GM18909 (cell line): ENCODE data around the gene P2RY8.
"Not testable (repeated sequence)": the region's sequence is repeated elsewhere in the genome, so short reads cannot be mapped to it uniquely, and the experiment has no call there.

Source experiments
- ATAC-seq: cut with Tn5 transposase; IDR thresholded peaks from one replicate; pipeline ENCODE4 v1.9.1; 2021; ENCODE audit warnings: mild to moderate bottlenecking; ENCODE audit not compliant: unreplicated experiment, poor library complexity

The P2RY8 gene

DNA sequence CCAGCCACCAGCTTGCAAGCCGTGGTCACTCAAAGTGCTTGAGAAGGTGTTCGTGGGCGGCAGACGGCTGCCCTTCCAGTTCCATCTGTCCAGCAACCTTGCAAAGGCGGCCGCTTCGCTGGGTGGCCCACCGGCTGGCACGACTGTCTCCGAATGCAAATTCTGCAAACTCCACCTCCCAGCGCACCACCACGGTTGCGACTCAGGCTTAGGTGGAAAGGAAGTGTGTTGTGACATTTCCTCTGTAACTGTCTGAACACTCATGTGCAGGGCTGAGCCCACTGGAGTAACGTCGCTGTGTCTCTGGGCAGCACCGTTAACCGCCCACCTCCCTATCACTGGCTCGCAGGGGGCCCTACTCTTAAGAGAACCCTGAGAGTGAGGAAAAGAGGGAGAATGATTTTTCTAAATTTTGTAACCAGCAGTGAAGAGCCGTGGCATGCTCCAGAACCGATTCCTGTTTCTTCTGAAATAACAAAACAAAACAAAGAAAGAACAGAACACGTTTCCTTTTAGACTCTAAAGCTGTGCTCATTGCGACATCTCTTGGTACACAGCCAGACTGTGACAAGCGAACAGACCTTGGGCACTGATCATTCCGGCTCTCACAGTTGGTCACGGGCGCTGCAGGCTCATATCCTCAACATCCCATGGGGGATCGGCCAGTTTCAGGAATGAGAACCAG lies at the start of gene P2RY8:
TSS of gene P2RY8 (minus strand) at position 155 of the 685 bp plus-strand sequence. CDS start 70,627 bp downstream, outside the sequence.
- ATAC-seq, result peak; percentile 68

DNA sequence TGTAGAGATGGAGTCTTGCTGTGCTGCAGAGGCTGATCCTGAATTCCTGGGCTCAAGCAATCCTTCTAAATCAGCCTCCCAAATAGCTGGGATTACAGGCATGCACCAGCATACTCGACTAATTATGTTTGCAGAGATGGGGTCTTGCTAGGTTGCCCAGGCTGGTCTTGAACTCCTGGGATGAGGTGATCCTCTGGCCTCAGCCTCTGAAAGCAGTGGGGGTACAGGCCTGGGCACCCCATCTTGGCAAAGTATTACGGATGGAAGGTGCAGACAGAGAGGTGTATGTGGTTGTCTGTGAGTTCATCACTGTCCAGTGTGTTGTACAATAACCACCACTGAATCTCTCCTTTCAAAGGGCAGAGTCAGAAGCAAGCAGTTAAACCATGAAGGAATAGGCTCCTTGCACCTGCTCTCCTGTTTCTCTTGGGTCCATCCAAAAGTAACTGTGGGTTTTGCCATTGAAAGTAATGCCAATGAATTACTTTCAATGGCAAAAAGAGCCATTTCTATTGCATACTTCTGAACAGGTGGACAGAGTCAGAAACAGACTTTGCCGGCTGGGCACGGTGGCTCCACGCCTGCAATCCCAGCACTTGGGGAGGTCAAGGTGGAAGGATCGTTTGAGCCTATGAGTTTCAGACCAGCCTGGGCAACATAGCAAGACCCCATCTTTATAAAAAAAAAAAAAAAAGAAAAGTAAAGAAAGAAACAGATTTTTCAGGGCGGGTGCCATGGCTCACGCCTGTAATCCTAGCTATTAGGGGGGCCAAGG lies 47.4 kb upstream of the P2RY8 start:
- ATAC-seq, result no peak

DNA sequence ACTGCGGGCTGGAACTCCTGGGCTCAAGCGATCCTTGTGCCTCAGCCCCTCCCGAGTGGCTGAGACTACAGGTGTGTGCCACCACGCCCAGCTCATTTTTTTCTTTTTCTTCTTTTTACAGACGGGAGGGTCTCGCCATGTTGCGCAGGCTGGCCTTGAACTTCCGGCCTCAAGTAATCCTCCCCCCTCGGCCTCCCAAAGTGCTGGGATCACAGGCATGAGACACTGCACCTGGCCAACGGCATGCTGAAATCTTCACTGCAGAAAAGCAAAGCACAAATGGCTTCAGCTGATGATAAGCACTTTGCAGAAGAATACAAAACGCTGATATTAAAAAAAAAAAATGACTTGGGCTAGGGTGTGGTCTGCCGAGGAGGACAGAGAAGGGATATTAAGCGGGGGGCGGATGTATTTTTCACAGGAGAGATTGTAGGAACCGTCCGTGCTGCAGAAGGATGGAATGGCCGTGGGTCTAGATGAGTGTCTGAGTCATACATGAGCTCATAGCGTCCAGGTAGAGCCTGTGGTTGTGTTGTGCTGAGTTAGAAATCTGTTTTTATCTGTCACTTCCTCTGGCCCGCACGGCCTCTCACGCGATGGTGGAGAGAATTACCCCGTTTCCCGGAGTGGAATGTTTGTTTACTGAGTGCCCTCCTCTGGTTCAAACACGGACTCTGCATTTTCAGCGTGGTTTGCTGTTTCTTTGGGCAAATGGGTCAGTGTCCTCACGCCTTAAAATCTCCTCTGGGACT lies 45.9 kb upstream of the P2RY8 start:
- ATAC-seq, result peak; percentile 84

DNA sequence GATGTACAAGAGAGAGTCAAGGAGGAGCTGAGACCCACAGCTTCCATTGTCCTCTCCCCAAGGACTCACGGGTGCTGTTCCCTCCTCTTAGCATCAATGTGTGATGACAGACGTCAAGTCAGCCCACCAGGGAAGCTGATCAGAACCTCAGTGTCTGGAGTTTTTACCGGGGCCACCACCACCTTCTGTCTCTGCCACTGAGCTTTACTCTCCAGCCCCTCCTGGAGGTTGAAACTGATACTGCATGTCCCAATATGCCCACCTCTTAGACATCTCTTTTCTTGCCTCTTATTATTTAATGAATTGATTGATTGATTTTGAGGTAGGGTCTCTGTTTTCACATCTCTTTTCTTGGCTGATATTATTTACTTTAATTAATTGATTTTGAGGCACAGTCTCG lies 44.1 kb upstream of the P2RY8 start:
- no peak for ATAC-seq

DNA sequence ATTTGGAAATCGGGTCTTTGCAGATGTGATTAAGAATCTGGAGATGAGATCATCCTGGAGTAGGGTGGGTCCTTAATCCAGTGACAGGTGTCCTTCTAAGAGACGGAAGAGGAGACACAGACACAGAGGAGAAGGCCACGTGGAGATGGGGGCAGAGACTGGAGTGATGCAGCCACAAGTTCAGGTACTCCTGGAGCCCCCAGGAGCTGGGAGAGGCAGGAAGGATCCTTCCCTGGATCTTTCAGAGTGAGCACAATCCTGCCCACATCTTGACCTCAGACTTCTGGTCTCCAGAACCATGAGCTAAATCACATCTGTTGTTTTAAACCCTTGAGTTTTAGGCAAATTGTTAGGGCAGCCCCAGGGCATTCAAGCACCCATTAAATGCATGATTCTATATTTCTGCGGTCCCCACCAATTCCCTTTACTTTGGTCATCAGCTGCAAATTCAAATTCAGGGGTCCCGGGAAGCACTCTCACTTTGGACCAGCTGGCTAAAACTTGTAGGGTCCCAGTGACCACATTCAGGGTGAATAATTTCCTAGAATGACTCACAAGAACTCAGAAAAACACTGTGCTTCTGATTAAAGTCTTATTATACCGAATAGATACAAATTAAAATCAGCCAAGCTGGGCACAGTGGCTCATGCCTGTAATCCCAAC lies 41.7 kb upstream of the P2RY8 start:
- ATAC-seq, result no peak

DNA sequence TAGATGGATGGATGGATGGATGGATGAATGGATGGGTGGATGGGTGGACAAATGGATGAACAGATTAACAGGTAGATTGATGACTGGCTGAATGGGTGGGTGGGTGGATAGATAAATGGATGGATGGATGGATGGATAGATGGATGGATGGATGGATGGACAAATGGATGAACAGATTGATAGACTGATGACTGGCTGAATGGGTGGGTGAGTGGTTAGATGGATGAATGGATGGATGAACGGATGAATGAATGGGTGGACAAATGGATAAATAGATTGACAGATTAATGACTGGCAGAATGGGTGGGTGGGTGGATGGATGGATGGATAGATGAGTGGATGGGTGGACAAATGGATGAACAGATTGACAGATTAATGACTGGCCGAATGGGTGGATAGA lies 40.9 kb upstream of the P2RY8 start:
- no peak for ATAC-seq

DNA sequence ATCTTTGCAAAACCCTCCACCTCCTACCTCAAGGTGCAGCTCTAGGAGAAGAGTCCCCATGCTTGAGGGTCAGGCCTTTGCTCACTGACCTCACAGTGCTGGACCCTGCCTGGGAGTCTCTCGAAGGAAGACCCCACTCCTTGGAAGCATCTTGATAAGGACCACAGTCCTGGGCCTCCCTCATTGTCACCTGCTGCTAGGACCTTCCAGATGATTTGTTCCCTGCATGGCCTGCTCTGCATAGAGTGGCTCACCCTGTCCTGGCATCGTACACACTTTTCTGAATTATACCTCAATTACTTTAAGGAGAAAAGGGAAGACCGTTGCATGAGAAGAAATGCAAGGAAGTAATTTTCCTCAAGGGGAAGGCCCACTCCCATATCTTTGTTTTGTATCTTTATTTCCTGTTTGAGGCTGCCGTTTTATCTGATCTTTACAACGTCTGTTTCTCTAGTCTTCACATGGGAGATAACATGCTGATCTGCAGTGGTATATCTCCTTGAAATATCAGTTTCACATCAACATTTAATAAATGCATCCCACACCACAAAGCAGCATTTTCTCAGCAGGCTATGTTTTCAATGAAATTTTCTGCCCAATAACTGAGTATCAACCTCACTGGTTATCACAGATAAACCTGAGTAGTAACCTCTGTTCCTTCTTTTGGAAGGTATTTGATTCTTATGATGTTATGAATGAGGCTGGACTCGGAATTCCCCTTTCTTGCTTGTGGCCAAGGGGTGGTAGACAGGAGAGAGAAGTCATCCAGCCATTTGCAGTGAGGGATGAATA lies 39.4 kb upstream of the P2RY8 start:
- no peak for ATAC-seq

DNA sequence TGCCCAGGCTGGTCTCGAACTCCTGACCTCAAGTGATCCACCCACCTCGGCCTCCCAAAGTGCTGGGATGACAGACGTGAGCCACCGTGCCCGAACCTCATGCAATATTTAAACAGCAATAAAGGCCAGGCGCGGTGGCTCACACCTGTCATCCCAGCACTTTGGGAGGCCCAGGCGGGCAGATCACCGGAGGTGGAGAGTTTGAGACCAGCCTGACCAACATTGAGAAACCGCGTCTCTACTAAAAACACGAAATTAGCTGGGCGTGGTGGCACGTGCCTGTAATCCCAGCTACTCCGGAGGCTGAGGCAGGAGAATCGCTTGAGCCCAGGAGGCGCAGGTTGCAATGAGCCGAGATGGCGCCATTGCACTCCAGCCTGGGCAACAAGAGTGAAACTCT lies 37.2 kb upstream of the P2RY8 start:
- not testable (repeated sequence) for ATAC-seq

DNA sequence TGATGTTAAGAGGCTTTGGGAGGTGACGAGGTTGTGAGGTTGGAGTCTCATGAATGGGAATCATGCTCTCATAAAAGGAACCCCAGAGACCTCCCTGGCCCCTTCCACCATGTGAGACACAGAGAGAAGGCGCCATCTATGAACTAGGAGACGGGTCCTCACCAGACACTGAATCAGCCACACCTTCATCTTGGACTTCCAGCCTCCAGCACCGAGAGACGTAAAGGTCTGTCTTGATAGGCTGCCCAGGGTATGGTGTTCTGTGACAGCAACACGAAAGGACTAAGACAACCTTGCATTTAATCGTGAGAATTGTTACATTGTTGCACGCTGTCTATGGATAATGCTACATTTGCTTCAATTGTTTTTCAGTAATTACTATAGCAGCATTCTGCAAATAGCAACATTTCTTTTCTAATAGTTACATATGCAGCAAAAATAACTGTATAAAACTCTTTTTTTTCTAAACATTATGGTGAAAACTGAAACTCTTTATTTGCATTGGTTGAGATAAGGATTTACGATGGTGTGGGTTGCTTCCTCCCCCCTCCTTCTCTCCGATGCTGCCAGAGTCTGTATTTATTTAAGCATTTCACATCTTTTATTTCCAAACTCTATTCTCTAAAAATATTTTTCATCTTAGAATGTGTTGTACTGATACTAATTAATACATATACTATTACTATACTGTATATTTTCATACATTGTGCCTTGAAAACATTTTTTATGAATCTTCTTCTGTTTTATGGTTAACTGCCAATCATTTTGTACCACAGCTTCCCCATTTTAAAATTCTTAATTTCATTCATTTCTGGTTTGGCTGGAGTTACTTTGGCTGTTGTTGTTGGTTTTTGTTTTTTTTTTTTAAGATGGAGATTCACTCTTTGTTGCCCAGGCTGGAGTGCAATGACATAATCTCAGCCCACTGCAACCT lies 28.0 kb upstream of the P2RY8 start:
- ATAC-seq, result no peak

DNA sequence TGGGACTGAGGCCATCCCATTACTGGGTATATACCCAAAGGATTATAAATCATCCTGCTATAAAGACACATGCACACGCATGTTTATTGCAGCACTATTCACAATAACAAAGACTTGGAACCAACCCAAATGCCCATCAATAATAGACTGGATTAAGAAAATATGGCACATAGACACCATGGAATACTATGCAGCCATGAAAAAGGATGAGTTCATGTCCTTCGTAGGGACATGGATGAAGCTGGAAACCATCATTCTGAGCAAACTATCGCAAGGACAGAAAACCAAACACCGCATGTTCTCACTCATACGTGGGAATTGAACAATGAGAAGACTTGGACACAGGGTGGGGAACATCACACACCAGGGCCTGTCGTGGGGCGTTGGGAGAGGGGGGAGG lies 27.1 kb upstream of the P2RY8 start:
- not testable (repeated sequence) for ATAC-seq

DNA sequence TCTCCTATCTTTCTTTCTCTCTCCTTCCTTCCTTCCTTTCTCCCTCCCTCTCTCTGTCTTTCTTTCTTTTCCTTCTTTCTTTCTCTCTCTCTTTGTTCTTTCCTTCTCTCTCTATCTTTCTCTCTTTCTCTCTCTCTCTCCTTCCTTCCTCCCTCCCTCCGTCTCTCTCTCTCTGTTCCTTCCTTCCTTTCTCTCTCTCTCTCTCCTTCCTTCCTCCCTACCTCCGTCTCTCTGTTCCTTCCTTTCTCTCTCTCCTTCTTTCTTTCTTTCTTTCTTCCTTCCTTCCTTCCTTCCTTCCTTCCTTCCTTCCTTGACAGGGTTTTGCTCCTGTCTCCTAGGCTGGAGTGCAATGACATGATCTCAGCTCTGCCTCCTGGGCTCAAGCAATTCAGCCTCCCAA lies 24.2 kb upstream of the P2RY8 start:
- no peak for ATAC-seq

GRCh38 chrX:1558761-1559468 lies 21.9 kb upstream of the P2RY8 start:
- ATAC-seq, result no peak

DNA sequence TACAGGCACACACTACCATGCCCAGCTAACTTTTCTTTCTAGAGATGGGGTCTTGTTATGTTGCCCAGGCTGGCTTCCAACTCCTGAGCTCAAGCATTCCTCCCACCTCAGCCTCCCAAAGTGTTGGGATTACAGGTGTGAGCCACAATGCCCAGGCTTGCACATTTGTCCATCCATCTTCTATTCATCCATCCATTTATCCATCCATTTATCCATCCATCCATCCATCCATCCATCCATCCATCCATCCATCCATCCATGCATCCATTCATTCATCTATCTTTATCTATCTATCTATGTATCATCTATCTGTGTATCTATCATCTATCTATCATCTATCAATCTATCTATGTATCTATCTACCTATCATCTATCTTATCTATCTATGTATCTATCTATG lies 20.5 kb upstream of the P2RY8 start:
- ATAC-seq, result not testable (repeated sequence)

DNA sequence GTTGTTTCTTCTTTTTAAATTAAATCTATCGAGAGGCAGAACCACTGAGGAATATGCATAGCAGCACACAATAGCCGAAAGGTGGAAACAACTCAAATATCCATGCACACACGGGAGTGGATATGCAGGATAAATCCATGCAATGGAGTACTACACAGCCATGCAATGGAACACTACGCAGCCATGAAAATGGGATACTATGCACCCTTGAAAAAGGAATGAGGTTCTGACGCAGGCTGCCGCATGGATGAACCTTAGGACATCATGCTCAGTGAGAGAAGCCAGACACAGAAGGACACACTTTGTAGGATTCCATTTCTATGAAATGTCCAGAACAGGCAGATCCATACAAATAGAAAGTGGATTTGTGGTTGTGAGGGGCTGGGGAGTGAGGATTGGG lies 18.4 kb upstream of the P2RY8 start:
- no peak for ATAC-seq

GRCh38 chrX:1554469-1555210 lies 17.7 kb upstream of the P2RY8 start:
- no peak for ATAC-seq

DNA sequence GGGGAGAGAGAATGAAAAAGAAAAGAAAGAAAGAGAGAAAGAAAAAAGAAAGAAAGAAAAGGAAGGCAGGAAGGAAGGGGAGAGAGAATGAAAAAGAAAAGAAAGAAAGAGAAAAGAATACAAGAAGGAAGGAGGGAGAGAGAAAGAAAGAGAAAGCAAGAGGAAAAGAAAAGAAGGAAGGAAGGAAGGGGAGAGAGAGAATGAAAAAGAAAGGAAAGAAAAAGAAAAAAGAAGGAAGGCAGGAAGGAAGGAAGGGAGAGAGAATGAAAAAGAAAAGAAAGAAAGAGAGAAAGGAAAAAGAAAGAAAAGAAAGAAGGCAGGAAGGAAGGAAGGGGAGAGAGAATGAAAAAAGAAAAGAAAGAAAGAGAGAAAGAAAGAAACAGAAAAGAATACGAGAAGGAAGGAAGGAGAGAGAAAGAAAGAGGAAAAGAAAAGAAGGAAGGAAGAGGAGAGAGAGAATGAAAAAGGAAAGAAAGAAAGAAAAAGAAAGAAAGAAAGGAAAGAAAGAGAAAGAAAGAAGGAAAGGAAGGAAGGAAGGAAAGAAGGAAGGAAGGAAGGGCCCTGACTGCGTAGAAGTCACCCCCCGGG lies 15.1 kb upstream of the P2RY8 start:
- ATAC-seq, result no peak

DNA sequence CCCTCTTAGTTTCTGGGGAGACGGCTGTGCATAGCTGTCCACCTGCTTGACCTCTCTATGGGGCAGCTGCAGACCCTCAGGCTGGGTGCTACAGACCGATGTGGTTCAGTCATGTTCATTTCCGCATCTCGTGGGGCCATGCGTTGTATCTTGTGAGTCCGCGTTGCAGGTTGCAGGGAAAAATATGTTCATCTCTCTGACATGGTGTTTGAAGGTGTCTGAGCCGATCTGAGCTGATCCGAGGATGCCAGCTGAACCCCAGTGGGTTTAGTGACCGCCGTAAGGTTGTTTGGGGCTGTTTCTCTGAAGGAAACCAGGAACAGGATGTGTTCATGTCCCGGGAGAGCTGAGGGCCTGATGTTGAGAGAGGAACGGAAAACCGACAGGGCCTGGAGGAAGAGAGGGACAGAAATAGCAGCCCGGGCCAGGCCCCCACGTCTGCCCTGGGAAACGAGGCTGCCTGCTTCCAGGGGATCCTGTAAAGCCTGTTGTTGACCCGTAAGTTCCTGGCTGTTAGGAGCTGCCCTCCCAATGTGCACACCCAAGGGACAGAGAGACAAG lies 9.8 kb upstream of the P2RY8 start:
- ATAC-seq, result no peak
